ENCODE measurements around the gene FAXDC2. TPM values are rescaled to one million over a fixed set of nuclear protein-coding genes. Genes with fewer than 3 reads are reported as not detected.

The FAXDC2 gene
- total RNA-seq, 1 donor from 2014 or later: 25.3 TPM

GRCh38 chr5:154779105-154779504 lies 71.3 kb downstream of the FAXDC2 start:
- no peaks in the 10 kb centered on the region for H3K27me3 ChIP-seq
- DNase-seq (ENCODE audit: low spot score in 2 of 2): no peak
- intact Hi-C loops (cut with DNase I): no loop called here
- H3K9me3 ChIP-seq: no peaks in the 10 kb centered on the region
- no peak for TF ChIP-seq CTCF (IDR thresholded peaks at IDR 0.05)
- no peak overlapping the region for H3K4me3 ChIP-seq
- H3K36me3 ChIP-seq: no peaks in the 10 kb centered on the region
- H3K4me1 ChIP-seq: peaks cover 22 to 29% of the 10 kb centered on the region in 2 donors
- no peak overlapping the region for H3K27ac ChIP-seq

GRCh38 chr5:154778534-154778933 lies 71.9 kb downstream of the FAXDC2 start:
- H3K27ac ChIP-seq: no peak overlapping the region
- H3K36me3 ChIP-seq: no peaks in the 10 kb centered on the region
- H3K27me3 ChIP-seq: no peaks in the 10 kb centered on the region
- no peak overlapping the region for H3K4me3 ChIP-seq
- TF ChIP-seq CTCF (IDR thresholded peaks at IDR 0.05): no peak
- DNase-seq (ENCODE audit: low spot score in 2 of 2): no peak
- peaks cover 20 to 30% of the 10 kb centered on the region in 2 donors for H3K4me1 ChIP-seq
- no peaks in the 10 kb centered on the region for H3K9me3 ChIP-seq
- intact Hi-C loops (cut with DNase I): no loop called here

- peaks cover 5 to 29% of the 10 kb centered on the region in 2 donors for H3K4me1 ChIP-seq
- intact Hi-C loops (cut with DNase I): no loop called here
- no peaks in the 10 kb centered on the region for H3K36me3 ChIP-seq
- DNase-seq (ENCODE audit: low spot score in 2 of 2): no peak
- H3K4me3 ChIP-seq: no peak overlapping the region
- H3K27ac ChIP-seq: no peak overlapping the region
- TF ChIP-seq CTCF (IDR thresholded peaks at IDR 0.05): no peak
- no peaks in the 10 kb centered on the region for H3K9me3 ChIP-seq
- no peaks in the 10 kb centered on the region for H3K27me3 ChIP-seq
Measured at GRCh38 chr5:154776167-154776566, 74.2 kb downstream of the FAXDC2 start.

- Histone ChIP-seq H3K27me3 (no peaks in the 10 kb centered on the region), H3K4me3 (no peak overlapping the region), H3K9me3 (no peaks in the 10 kb centered on the region), H3K36me3 (no peaks in the 10 kb centered on the region), H3K27ac (no peak overlapping the region), H3K4me1 (peaks cover 0 to 38% of the 10 kb centered on the region in 2 donors)
- intact Hi-C loops (cut with DNase I): no loop called here
- no peak for TF ChIP-seq CTCF (IDR thresholded peaks at IDR 0.05)
- no peak for DNase-seq (ENCODE audit: low spot score in 2 of 2)
Measured at GRCh38 chr5:154773326-154773725, 77.1 kb downstream of the FAXDC2 start.

DNA sequence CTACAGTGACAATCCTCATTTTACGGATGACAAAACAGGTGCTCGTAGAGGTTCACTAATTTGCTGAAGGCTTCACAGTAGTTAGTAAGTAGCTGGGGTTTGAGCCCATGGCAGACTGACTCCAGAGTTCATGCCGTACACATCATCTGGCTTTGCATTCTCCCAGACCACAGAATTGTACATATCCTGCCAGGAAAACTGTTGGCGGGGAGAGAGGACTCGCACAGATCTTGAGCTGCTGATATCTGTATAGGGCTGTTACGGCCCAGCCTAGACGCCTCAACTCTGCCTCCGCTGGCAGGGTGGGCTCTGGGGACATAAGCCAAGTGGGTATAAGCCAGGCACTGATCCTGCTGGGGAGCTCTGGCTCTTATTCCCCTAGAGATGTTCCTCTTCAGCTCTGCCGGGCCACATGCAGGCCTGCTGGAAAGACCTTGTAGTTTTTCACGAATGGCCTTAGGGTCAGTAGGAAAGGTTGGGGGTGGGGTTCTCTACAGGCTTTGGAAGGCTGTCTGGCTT lies 79.0 kb downstream of the FAXDC2 start:
- intact Hi-C loops (cut with DNase I): no loop called here
- DNase-seq (ENCODE audit: low spot score in 2 of 2): no peak

More for the DNA sequence above, 79.0 kb downstream of the FAXDC2 start:
- no peaks in the 10 kb centered on the region for H3K27me3 ChIP-seq
- H3K27ac ChIP-seq: peak overlapping the region; percentile 52 to 62
- H3K4me1 ChIP-seq: peaks cover 1 to 50% of the 10 kb centered on the region in 2 donors
- no peak for TF ChIP-seq CTCF (IDR thresholded peaks at IDR 0.05)
- H3K9me3 ChIP-seq: no peaks in the 10 kb centered on the region
- H3K4me3 ChIP-seq: peak overlapping the region; percentile 19 to 23
- H3K36me3 ChIP-seq: no peaks in the 10 kb centered on the region
